Measurements from ENCODE around the gene MRPS7. TPM values are rescaled to one million over a fixed set of nuclear protein-coding genes. Genes with fewer than 3 reads are reported as not detected.

MRPS7 gene
- total and polyA plus RNA-seq, 2 donors (not counting 1 experiment from before 2014, with no cell fraction given): 25.1 to 42.6 TPM

- Mint-ChIP-seq H3K27ac (peak within 1 kb of the TSS; percentile 100), H3K9me3 (ENCODE audit: insufficient read depth) (no peaks in the 10 kb centered on the region), H3K4me3 (peak within 1 kb of the TSS; percentile 98), H3K27me3 (no peaks in the 10 kb centered on the region), H3K4me1 (peaks cover 37% of the 10 kb centered on the region)
- no peak for TF ChIP-seq CTCF (IDR thresholded peaks at IDR 0.05)
- TF ChIP-seq EZH2 (IDR thresholded peaks at IDR 0.05; ENCODE audit: borderline replicate concordance, insufficient read depth, low read depth, low read length, poor library complexity, severe bottlenecking): no peak
- H2AFZ ChIP-seq (ENCODE audit: insufficient read depth, low read depth, low read length, poor library complexity, severe bottlenecking): peak within 1 kb of the TSS; percentile 95
- peaks cover 23 to 44% of the 10 kb centered on the region in 2 donors for H3K4me1 ChIP-seq (ENCODE audit: control insufficient read depth in 2 of 2, insufficient read depth in 2 of 2, low read length in 2 of 2)
- peak within 1 kb of the TSS; percentile 100 for H3K4me2 ChIP-seq (replicated peaks; ENCODE audit: low read depth, low read length, poor library complexity, severe bottlenecking)
- POLR2A ChIA-PET: interaction anchor here (0.6 to 2.8 kb wide), 30 partner anchors 8 to 566 kb away, joined by 3 to 25 read pairs (median 4); partner anchors contain the start of genes FDXR, GGA3, GRB2 and MIF4GD
- under 1% methylated on average over 61 of the region's 65 CpGs for WGBS (ENCODE audit: insufficient coverage)
- CTCF ChIA-PET: interaction anchor here (0.6 to 5.2 kb wide), 45 partner anchors 9 to 331 kb away, joined by 3 to 79 read pairs (median 5); partner anchors contain the start of genes GGA3, GRB2, MIF4GD and MRPS7
- peak within 1 kb of the TSS; percentile 77 to 88 (median 85) for H3K4me3 ChIP-seq (ENCODE audit: control extremely low read depth in 1 of 5, extremely low read depth in 1 of 5, insufficient read depth in 1 of 5, low read depth in 2 of 5, low read length in 4 of 5)
- H3K36me3 ChIP-seq (replicated peaks in 1 of 2; ENCODE audit: control extremely low read depth in 1 of 2, control insufficient read depth in 1 of 2, extremely low read depth in 1 of 2, insufficient read depth in 2 of 2, low read length in 1 of 2): peaks cover 1 to 21% of the 10 kb centered on the region in 2 experiments
- peaks cover 38% of the 10 kb centered on the region for H3K79me2 ChIP-seq (ENCODE audit: control insufficient read depth, insufficient read depth, low read length)
- peak; percentile 98 for DNase-seq
- peak; percentile 84 for ATAC-seq (ENCODE audit: low read depth)
- no peaks in the 10 kb centered on the region for H4K20me1 ChIP-seq (ENCODE audit: control insufficient read depth, insufficient read depth, low read length, poor library complexity, severe bottlenecking)
- intact Hi-C loops (cut with micrococcal nuclease): loop anchor here (1.0 to 2.0 kb wide), 8 partner anchors 8 to 300 kb away; partner anchors contain the start of genes GGA3, GRB2, LLGL2 and MIF4GD
- H3K27me3 ChIP-seq (replicated peaks in 1 of 4; ENCODE audit: control extremely low read depth in 1 of 4, control insufficient read depth in 3 of 4, insufficient read depth in 4 of 4, low read length in 3 of 4): no peaks in the 10 kb centered on the region
- peak within 1 kb of the TSS; percentile 93 for H3K9ac ChIP-seq (ENCODE audit: low read length)
- H3K9me3 ChIP-seq (ENCODE audit: control extremely low read depth in 1 of 3, control insufficient read depth in 2 of 3, insufficient read depth in 1 of 3, low read length in 2 of 3): no peaks in the 10 kb centered on the region
- H3K27ac ChIP-seq (ENCODE audit: low read length in 2 of 2): peak within 1 kb of the TSS; percentile 90 to 98
Measured at GRCh38 chr17:75289115-75289831, 27.6 kb downstream of the MRPS7 start, which contains the start of gene SLC25A19. Gene SLC25A19 (minus strand): TSS chr17:75289433. CDS start chr17:75286764, 2,669 bp downstream.
